Measurements from ENCODE around the gene TUBB2B.
A peak's percentile ranks its signal among the peaks of the same experiment; 100 is the strongest.
"Not testable (repeated sequence)": the region's sequence is repeated elsewhere in the genome, so short reads cannot be mapped to it uniquely, and the experiment has no call there.

TUBB2B gene

DNA sequence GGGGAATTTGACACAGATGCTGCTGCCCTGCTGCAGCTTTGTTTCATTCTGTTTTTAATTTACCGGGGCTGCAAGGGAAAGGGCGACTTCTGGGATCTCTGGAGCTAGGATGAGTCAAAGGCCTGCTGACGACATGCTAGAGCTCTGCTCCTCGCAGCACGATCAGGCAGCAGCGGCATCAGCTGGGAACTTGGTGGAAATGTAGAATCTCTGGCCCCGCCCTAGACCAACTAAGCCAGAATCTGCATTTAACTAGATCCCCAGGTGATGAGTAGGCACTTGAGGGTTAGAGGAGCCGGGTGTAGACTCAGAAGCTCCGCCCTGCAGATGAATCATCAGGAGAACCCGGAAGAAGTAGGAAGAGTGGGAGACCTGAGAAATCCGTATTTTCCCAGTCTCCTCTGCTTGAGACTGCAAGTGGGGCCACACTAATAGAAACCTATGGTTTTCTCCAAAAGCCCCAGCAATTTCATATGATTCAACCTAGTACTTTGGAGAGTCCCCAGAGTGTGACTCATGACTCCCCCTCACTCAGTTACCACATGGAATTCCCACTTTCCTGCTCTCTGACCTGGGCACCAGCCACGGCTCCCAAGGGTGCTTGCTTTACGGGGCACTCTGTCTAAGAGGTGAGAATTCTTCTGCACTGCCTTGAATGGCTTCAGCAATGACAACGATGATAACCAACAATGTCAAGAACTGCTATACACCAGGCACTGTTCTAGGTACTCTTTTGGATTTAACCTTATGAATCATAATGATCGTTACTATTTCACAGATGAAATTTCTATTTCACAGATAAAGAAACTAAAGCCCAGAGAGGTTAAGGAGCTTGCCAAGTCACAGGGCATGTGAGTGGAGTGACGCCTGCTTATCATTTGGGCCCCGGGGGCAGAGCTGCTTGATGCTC lies 18.1 kb downstream of the TUBB2B start:
- peak; percentile 98 for DNase-seq

DNA sequence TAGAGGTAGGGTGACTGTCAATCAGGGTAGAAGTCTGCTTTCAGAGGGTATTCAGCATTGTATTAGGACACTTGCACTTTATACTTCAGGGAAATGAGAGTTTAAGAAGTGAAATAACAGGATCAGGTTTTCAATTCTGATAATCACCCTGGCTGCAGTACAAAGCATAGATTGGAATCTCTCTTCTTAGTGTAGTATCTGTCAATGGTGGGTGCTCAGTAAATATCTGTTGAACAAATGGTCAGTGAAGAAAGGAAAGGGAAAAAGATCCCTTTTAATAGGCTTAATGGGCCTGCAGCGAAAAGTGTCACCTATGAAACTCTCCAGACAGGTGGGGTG lies 18.7 kb downstream of the TUBB2B start:
- DNase-seq: no peak

DNA sequence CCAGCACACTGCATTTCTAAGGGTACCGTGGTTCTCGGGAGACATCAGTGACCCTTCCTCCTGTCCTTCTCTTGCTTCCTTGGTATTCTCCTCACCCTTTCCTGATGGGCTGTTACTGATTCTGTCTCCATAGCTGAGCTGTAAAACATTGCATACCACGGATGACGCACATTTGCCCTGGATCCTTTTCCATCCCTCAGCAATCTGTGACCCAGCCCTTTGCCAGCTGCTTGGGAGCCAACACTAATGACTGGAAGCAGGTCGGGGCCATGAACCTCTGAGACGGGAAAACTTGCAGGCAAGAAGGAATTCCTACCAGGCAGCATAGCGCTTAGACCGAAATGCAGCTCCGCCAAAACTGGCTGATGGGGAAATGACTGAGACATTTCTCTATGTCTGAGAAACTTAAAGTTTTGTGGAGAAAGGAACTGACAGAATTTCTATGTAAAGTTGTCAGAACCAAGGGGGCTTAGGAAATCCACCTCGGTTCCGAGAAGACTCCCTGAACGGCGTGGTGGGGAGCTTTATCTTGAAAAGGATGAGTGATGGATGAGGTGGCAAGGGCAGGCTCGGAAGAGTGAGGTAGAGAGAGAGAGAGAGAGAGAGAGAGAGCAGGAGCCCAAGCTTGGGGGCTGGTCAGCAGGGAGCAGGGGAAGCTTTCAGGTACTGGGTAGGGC lies 19.2 kb downstream of the TUBB2B start:
- no peak for DNase-seq

DNA sequence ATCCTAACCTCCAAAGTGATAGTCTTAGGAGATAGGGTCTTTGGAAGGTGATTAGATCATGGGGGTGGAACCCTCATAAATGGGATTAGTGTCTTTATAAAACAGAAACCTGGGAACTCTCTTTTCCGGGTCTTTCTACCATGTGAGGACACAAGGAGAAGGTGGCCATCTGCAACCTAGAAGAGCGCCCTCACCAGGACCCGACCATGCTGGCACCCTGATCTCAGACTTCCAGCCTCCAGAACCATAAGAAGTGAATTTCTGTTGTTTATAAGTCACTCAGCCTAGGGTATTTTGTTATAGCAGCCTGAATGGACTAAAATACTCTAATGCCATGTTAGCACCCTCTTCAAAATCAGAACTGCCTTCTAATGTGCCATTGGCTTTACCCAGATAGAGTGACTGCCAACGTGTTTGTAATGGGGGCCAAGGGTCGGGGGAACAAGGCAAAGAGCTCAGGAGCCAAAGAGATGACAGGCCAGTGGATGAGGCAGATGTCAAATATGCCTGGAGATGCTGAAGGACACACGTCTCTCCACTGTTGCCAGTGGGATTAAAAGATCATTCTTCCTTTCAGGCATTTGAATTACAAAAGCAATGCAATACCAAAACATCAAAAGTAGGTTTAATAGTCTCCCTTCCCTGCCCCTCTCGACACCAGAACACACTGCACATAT lies 21.0 kb downstream of the TUBB2B start:
- DNase-seq: no peak

DNA sequence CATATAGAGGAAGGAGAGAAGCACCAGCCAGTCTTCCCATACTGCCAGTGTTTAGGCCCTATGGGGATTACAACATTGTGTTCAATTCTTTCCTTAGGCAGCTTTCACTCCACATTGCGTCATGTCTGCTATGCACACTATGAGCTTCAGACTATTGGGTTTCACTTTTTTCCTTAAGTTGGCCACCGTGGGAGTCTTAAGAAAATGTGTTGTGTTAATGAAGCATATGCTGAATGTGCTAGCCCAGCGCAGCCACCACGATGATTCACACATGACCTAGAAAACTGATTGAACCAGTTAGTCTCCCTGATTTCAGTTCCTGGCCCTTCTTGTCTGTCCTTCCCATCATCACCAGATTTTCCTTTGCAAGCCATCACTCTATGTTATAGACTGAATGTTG lies 21.5 kb downstream of the TUBB2B start:
- DNase-seq: no peak

- DNase-seq: no peak
Measured at GRCh38 chr6:3204921-3205320, 22.5 kb downstream of the TUBB2B start.

DNA sequence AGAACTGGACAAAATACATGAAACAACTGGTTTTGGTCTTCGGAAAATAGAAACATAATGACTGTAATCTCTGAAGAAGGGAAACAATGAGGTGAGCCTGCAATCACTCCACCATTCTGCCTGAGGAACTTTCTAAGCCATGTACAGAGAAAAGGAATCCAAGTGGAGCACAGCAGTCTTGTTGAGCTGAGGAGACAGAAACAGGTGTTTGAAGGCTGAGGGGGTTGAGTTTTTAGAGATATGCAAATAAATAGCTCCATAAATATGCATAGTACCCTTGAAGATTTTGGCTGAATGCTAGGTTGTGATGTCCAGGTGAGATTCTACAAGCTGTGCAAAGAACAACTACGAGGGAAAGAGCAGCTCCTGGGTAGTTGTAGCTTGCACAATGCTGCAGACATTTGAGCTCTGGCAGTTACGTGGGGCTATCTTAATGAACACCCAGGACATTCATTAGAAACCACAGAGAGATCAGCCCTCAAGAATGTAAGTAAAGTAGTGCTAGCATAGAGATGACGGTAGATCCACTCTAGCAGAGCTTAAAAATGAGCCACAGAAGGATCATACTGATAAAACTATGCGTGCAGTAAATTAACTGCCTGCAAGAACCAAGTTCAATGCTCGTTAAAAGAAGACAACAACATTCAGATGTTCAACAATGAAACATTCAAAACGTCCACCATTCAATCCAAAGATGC lies 24.3 kb downstream of the TUBB2B start:
- DNase-seq: no peak

DNA sequence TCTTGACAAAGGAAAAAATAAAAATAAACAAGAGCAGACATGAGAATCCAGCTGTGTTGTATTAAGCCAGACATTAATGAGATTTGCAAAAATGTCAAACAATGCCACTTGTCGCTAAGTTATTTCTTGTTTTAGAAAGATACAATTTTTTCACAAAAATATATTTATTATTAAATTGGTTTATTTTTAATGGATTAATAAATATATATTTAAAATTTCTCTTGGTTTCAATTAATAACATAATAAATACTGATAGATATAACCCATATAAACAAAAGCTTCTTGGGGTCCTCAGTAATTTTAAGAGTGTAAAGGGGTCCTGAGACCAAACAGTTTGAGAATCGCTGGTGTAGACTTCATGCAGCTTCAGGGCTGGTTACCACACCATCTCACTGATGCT lies 26.1 kb downstream of the TUBB2B start:
- DNase-seq: no peak

DNA sequence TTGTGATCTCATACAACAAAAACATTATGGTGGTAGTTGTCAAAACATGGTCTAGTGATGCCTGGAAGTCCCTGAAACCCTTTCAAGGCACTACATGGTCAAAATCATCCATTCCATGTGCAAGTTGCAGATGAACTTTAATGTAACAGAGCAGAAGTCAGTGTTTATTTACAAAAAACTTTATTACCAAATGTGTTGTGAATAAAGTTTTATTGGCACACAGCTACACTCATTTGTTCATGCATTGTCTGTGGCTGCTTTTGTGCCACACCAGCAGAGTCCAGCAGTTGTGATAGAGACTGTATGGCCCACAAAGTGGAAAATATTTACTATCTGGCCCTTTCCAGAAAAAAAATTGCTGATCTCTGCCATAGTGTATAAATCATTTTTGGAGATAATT lies 26.8 kb downstream of the TUBB2B start:
- DNase-seq: no peak

DNA sequence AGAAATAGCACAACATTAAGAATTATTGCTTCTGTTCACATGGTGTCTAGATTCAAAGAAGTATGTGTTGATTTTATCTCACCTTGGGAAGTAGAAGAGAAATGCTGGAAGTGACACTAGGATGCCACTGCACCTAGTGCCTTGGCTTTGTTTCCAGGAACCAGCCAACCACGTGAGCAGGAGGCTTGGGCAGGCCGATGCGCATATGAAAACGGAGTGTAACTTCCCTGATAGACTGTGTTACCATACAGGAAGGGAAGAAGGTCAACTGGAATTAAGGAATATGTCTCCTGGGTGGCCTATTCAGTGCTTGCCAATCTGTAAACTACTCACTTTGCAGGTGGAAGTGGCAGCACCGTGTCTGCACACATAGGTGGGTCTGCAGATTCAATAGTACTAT lies 28.1 kb downstream of the TUBB2B start:
- no peak for DNase-seq

- not testable (repeated sequence) for DNase-seq
Measured at GRCh38 chr6:3197734-3198133, 29.7 kb downstream of the TUBB2B start.

DNA sequence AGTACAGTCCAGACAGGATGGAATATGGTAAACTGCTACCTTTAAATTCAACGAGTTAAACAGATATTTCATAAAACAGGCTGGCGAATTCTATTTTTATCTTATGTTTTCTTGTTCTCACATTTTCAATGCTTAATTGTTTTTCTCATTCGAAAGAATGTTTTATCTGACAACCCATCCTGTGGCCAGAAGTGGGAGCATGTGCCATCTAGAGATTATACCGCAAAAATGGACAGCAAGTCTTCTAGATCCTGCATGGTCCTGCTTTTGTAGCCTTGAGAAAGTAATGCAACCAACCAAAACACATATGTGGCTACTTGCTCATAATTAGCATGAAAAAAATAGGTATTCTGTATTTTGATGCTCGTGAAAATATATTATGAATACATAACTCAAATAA lies 30.7 kb downstream of the TUBB2B start:
- DNase-seq: no peak

DNA sequence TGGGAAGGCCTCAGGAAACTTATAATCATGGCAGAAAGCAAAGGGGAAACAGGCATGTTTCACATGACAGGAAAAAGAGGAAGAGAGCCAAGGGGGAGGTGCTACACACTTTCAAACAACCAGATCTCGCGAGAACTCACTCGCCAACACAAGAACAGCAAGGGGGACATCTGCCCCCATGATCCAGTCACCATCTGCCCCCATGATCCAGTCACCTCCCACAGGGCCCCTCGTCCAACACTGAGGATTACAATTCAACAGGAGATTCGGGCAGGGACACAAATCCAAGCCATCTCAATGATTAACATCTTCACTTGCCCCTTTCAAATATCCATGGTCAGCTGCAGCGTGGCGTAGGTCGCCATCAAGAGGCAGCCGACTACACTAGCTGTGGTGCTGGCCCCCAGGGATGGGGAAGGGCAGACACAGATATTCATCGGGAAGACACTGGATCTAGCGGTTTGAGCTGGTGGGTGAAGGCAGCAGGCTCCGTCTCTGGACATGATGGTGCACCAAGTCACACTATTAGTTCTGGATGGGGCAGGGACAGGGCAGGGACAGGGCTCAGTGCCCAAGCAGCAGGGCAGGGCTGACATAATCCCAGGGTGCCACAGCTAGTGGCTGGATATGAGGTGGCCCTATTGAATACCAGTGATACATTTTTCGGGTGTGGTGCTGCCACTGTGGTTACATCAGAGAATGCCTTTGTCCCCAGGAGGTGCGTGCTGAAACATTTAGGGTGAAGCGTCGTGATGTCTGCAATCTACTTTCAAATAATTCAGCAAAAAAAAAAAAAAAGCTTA lies 31.6 kb downstream of the TUBB2B start:
- peak; percentile 46 for DNase-seq

DNA sequence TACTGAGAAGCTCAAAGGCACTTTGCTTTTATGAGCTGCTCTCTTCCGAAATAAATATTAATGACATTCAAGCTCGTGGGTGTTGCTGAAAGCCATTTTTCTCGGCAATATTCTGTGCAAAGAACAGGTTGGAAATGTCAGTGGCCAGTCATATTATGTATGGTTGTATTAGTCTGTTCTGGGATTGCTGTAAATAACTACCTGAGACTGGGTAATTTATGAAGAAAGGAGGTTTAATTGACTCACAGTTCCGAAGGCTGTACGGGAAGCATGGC lies 32.1 kb downstream of the TUBB2B start:
- no peak for DNase-seq

DNA sequence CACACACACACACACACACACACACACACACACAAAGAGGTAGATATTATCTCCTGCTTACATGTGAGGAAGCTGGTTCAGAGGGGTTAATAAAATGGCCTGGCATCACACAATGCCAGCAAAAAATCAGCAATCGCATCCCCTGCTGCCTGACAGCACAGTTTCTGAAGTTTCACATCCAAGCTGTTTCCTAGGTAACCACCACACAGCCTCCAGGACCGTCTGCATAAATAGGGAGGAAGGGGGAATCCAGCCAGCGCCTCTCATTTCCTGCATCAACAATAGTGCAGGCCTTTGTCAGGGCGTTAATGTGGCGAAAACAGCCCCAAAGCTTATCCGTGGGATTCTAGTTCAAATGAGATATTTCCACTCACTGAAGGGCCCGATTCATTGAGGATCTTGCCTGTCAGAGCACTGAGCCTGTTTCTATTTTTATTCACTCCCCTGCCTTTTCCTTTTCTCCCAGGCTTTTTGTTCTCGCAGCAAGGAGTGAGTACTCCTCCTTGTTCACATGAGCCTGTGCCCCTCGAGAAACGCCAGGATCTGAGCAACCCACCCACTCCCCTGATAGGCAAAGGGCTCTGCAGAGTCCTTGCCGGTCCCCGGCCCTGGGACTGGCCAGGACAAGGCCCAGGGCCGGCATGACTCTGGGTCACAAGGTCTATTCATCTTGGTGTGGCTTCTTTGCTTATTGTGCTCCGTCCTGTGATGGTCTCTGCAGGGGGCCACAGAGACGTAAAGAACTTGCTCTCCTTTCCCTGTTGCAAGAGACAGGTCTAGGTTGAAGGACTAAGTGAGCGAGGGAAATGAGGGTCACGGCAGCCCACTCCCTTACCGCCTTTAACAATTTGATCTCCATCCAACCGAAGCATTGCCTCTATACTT lies 32.7 kb downstream of the TUBB2B start:
- DNase-seq: peak; percentile 64

DNA sequence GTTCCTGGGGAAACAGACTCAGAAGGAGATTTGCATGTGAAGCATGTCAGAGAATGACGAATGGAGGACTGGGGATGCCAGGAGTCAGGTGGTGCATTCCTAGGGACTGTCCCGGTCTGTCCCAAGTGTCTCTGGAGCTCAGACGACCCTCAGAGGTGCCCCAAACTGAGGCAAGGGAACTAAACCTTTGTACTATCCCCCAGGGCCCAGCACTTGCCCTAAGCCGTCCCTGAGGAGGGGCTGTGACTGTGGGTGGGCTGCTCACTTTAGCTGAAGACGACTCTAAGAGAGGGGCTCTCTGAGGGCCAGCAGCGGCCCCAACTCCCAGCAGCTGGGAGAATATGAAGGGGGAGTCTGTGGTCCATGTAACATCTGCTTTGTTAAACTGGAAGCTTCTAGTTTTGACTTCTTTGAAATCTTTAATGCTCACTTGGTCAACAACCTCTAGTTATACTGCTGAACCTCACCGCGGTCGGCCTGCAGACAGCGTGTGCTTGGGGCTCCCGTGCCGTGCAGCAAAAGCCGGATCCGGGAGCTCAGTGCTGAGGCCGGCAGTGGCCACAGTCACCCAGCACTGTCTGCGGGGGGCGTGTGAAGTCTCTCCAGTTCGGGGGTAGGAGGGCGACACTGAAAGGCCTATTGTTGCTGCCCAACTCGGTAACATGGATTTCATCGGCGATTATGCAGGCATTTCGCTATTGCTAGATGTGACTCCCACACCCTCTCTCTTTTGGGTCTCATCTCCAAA lies 34.2 kb downstream of the TUBB2B start:
- DNase-seq: no peak

- DNase-seq: no peak
Measured at GRCh38 chr6:3190779-3191178, 36.7 kb downstream of the TUBB2B start.

DNA sequence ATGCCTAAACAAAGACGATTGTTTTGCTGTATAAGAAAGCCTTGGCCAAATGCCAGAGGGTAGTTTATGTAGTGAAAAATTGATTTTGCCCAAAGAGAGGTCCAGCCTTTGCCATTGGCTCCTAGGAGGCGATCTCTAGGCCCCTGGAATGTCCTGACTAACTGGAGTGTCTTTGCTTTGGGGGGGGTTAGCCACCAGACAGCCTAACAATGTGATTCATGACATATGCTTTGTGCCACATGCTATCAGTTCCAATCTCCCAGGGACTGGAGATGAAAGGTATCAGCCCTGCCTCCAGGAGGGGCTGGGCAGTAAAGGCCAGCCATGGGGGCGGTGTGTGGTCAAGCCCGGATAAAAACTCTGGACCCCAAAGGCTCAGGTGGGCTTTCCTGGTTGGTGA lies 37.4 kb downstream of the TUBB2B start:
- DNase-seq: no peak

DNA sequence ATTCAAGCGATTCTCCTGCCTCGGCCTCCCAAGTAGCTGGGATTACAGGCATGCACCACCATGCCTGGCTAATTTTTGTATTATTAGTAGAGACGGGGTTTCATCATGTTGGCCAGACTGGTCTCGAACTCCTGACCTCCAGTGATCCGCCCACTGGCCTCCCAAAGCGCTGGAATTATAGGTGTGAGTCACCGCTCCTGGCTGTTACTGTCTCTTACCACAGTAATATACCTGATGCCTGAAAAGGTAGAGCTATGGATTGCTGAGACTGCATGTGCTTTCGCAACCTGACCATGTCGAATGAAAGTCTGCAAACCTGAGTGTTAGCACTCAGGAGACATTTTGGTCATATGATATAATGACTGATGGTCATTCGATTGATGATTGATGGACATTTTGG lies 38.3 kb downstream of the TUBB2B start:
- not testable (repeated sequence) for DNase-seq

- no peak for DNase-seq
Measured at GRCh38 chr6:3188262-3188661, 39.2 kb downstream of the TUBB2B start.

- no peak for DNase-seq
Measured at GRCh38 chr6:3186974-3187382, 40.5 kb downstream of the TUBB2B start.

Measured in NCI-H69 (cell line).